Ovary (tissue), 3 donors: ENCODE measurements around the gene NGEF.

Source experiments
- CTCF ChIP-seq, 3 donors: fragments of 450-650 bp in 2 of 3; fragments of 200-600 bp in 1 of 3; IDR thresholded peaks; one replicate each; pipeline versions ENCODE4 v1.5.1 to v1.8.0; 2016 to 2022; ENCODE audit warnings: antibody characterized with exemption in 3 of 3, mild to moderate bottlenecking in 1 of 3
- POLR2A ChIP-seq: fragments of 450-650 bp; IDR thresholded peaks from one replicate; pipeline ENCODE4 v1.6.1; 2017; ENCODE audit warnings: antibody characterized with exemption, mild to moderate bottlenecking, moderate library complexity
- donor health status: DM: no; HTN: no; CAD: no.

GRCh38 chr2:232981767-232982360 is 31.2 kb downstream of the NGEF start:
- no peak for TF ChIP-seq CTCF (IDR thresholded peaks at IDR 0.05)
- TF ChIP-seq POLR2A, result no peak
